Large intestine (tissue), 3 donors: Measurements from ENCODE around the gene DMRT1. TPM values are rescaled to one million over a fixed set of nuclear protein-coding genes. Genes with fewer than 3 reads are reported as not detected.

Experiments
- DNase-seq, 2 donors: peaks; one replicate each; pipeline versions ENCODE4 v3.0.0 to v3.0.0-alpha.2; 2013
- H3K27ac ChIP-seq: one replicate; pipeline ENCODE4 v1.5.1; 2013; ENCODE audit warnings: low read length
- H3K27me3 ChIP-seq: 2 replicates; pipeline ENCODE4 v1.6.1; 2013; ENCODE audit warnings: low read length; ENCODE audit not compliant: control insufficient read depth, insufficient read depth
- H3K36me3 ChIP-seq: 2 replicates; pipeline ENCODE4 v1.6.1; 2013; ENCODE audit warnings: low read length; ENCODE audit not compliant: control insufficient read depth, insufficient read depth
- H3K4me1 ChIP-seq: one replicate; pipeline ENCODE4 v1.6.1; 2013; ENCODE audit warnings: low read length; ENCODE audit not compliant: control insufficient read depth, insufficient read depth
- H3K4me3 ChIP-seq: one replicate; pipeline ENCODE4 v1.5.1; 2013; ENCODE audit warnings: low read length
- H3K9me3 ChIP-seq: one replicate; pipeline ENCODE4 v1.6.1; 2013; ENCODE audit warnings: mild to moderate bottlenecking, low read depth, low read length, moderate library complexity; ENCODE audit not compliant: control insufficient read depth
- WGBS: methylation state at CpG from one replicate; pipeline ENCODE4 v1.1.5; 2013; ENCODE audit warnings: low lambda C conversion rate; ENCODE audit not compliant: insufficient coverage; 5-methylcytosine and 5-hydroxymethylcytosine counted together
- polyA plus RNA-seq: library from polyadenylated mRNA; unstranded; fragments of 120-200 nt; gene quantifications from one replicate; pipeline ENCODE4 v1.2.1, GENCODE V29; 2013

The DMRT1 gene
- polyA plus RNA-seq, 1 donor, result not detected

DNA sequence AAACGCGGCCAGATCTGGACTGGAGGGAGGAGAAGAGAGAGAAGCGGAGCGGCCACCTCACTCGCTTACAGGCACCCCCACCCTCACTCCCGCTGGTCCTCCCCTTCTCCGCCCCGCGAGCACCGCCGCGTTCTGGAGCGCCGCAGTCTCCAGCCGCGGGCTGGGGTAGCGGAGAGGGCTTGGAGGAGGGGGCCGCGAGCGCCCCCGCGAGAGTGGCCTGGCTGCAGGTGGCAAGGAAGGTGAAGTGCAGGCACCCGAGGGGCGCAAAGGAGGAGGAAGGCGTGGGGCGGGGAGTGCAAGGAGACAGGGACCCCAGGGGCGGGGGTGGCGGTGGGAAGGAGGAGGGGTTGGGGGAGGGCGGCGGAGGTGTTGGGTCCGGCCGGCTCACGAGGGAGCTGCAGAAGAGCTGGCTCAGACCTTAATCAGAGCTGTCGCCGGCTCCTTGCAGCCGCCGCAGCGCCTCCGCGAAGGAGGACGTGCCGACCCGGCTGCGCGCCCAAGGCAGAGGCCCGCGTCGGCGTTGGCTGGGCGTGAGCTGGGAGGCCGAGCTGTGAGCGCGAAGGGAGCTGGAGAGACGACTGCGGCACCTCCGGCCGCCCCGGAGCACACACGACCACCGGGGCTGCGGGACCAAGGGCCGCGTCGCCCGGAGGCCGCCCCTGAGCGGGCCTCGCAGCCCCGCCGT is 134.9 kb downstream of the DMRT1 start, which contains the start of gene DMRT3:
DMRT3 (plus strand) TSS at position 398 of the 685 bp plus-strand sequence. CDS start 347 bp downstream, outside the sequence.
- H3K4me1 ChIP-seq, result peaks cover 11% of the 10 kb centered on the region
- H3K36me3 ChIP-seq, result no peaks in the 10 kb centered on the region
- peak in 1 of 2 donors; percentile 24 for DNase-seq
- no peak within 1 kb of the TSS for H3K27ac ChIP-seq
- peaks cover 6% of the 10 kb centered on the region for H3K9me3 ChIP-seq
- no CpG with 5 or more reads among the region's 70 CpGs for WGBS
- H3K4me3 ChIP-seq, result no peak within 1 kb of the TSS
- H3K27me3 ChIP-seq, result peaks cover 95% of the 10 kb centered on the region

DNA sequence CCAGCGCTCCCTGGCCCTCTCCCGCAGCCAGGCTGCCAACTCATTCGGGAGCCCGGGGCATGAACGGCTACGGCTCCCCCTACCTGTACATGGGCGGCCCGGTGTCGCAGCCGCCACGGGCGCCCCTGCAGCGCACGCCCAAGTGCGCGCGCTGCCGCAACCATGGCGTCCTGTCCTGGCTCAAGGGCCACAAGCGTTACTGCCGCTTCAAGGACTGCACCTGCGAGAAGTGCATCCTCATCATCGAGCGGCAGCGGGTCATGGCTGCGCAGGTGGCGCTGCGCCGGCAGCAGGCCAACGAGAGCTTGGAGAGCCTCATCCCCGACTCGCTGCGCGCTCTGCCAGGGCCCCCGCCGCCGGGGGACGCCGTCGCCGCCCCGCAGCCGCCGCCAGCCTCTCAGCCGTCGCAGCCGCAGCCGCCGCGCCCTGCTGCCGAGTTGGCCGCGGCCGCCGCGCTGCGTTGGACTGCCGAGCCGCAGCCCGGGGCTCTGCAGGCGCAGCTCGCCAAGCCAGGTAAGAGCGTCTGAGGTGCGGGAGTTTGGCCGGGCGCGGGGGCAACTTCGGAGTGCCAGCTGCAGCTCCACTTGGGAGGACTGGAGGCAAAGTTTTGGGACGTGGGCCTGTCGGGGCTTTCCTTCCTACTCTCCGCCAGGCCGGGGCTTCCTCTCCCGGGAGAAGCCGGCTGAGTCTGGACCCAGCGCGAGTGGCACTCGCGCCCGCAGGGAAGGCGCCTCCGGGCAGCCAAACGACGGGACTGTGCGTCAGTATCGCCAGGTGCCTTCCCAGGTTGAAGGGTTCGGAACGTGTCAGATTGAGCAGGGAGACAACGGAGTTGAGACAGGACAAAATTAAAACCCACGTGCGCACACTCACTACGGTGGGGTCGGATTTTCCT is 135.7 kb downstream of the DMRT1 start:
- Histone ChIP-seq H3K4me1 (peaks cover 8% of the 10 kb centered on the region), H3K4me3 (no peak overlapping the region), H3K27ac (no peak overlapping the region), H3K9me3 (no peaks in the 10 kb centered on the region), H3K36me3 (no peaks in the 10 kb centered on the region), H3K27me3 (peaks cover 95% of the 10 kb centered on the region)
- no CpG with 5 or more reads among the region's 92 CpGs for WGBS
- peak in 1 of 2 donors; percentile 24 for DNase-seq

DNA sequence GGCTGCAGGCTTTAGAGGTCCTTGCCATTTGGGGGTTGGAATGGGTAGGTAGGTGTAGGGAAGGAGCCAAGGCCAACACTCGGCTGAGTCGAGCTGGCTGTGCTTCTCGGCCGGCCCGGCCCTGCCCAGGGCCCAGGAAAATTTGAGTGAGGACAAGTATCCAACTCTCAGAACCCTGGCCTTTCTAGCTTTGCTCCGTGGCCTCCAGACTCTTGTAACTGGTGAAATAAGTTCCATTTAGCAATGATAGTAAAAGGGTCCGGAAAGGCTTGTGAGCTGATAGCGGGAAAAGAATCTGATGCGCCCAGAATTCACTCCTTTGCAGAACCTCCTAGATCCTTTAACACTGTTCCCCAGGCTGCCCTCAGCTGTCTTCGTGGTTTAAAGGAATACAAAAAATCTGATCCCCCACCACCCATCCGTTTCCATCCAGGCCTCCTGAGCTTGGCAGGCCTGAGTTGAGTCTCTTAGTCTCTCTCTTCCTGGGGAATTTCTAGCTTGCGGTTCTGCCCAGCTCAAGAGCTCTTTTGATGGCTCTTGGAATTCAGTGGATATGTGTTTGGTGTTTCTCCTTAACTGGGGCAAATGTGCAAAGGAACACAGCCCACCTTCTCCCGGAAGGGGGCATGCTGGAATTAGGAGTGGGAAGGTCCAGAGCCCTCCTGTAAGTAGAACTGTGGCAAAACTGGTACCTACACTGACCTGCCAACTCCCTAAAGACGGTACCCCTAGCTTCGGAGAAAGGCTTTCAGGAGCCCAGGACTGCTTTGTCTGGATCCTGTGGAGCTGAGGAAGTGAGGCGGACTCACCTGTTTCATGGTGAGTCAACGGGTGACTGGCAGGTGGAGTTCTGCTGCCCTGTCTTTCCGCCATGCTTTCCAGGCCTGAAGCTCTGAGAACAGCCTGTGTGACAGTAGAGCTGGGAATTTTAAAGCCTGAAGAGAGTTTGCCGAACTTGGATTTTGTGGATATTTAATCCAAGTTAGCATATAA is 136.6 kb downstream of the DMRT1 start:
- no peaks in the 10 kb centered on the region for H3K36me3 ChIP-seq
- no peak for DNase-seq
- WGBS, result no CpG with 5 or more reads among the region's 19 CpGs
- H3K9me3 ChIP-seq, result no peaks in the 10 kb centered on the region
- H3K27ac ChIP-seq, result no peak overlapping the region
- no peaks in the 10 kb centered on the region for H3K4me1 ChIP-seq
- H3K4me3 ChIP-seq, result no peak overlapping the region
- peaks cover 94% of the 10 kb centered on the region for H3K27me3 ChIP-seq

DNA sequence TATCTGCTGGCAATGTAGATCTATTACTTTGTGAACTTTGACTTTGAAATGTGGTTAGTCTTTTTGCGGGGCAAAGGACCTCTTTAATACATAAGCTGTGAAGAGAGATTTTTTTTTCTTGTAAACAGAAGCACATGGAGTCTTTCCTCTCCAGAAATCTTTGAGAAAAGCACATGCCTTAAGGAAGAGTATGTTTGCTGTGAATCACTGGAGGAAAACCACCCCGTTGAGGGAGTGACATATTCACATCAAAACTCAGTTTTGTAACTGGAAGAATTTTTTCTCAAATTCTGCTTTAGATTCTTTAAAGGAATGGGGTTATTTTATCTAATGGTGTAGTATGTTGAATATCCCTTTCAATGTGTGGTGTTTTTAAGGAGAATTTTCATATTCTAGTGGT is 138.5 kb downstream of the DMRT1 start:
- Histone ChIP-seq H3K27ac (no peak overlapping the region), H3K4me3 (no peak overlapping the region), H3K9me3 (no peaks in the 10 kb centered on the region), H3K27me3 (peaks cover 86% of the 10 kb centered on the region), H3K36me3 (no peaks in the 10 kb centered on the region), H3K4me1 (no peaks in the 10 kb centered on the region)
- WGBS, result 0% methylated on average over 1 of the region's 2 CpGs
- no peak for DNase-seq

DNA sequence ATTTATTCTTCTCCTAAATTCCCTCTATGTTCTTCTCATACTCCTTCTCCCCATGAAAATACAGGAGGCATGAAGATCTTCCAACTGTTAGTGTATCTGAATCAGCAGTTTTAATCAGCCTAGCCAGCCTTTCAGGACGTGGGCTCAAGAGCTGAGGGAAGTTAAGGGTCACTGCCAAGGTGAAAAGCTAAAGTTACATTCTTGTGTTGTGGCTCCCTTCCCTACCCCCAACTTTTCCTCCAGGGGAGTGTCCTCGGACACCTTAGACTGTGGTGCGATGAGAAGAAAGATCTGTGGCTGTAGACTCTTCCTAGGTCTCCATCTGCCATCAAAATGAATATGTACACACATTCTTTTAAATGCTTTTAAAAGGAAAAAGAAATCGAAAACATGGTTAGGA is 139.1 kb downstream of the DMRT1 start:
- Histone ChIP-seq H3K9me3 (no peaks in the 10 kb centered on the region), H3K27me3 (peaks cover 81% of the 10 kb centered on the region), H3K4me1 (no peaks in the 10 kb centered on the region), H3K36me3 (no peaks in the 10 kb centered on the region), H3K4me3 (no peak overlapping the region), H3K27ac (no peak overlapping the region)
- no peak for DNase-seq
- 17% methylated on average over 1 of the region's 4 CpGs for WGBS

DNA sequence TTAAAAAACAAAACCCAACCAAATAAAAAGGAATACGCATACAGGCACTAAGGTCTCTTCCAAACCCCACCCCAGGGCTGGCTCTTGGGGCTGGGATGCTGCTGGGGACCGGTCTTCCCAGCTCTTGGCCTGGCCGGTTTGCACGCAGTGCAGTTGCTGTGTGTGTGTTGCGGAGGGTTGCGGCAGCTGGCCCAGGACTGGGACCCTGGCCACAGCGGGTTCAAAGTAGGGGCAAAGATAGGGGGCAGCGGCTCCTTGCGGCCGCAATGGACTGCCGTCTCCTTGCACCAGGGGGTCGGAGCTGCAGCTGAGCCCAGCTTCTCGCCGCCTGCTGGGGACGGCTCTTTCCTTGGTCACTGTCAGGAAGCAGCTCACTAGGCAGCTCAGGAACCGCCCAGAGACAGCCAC is 140.0 kb downstream of the DMRT1 start:
- WGBS, result no CpG with 5 or more reads among the region's 16 CpGs
- H3K9me3 ChIP-seq, result no peaks in the 10 kb centered on the region
- no peak overlapping the region for H3K4me3 ChIP-seq
- no peaks in the 10 kb centered on the region for H3K36me3 ChIP-seq
- H3K4me1 ChIP-seq, result no peaks in the 10 kb centered on the region
- H3K27me3 ChIP-seq, result peaks cover 81% of the 10 kb centered on the region
- no peak for DNase-seq
- H3K27ac ChIP-seq, result no peak overlapping the region

DNA sequence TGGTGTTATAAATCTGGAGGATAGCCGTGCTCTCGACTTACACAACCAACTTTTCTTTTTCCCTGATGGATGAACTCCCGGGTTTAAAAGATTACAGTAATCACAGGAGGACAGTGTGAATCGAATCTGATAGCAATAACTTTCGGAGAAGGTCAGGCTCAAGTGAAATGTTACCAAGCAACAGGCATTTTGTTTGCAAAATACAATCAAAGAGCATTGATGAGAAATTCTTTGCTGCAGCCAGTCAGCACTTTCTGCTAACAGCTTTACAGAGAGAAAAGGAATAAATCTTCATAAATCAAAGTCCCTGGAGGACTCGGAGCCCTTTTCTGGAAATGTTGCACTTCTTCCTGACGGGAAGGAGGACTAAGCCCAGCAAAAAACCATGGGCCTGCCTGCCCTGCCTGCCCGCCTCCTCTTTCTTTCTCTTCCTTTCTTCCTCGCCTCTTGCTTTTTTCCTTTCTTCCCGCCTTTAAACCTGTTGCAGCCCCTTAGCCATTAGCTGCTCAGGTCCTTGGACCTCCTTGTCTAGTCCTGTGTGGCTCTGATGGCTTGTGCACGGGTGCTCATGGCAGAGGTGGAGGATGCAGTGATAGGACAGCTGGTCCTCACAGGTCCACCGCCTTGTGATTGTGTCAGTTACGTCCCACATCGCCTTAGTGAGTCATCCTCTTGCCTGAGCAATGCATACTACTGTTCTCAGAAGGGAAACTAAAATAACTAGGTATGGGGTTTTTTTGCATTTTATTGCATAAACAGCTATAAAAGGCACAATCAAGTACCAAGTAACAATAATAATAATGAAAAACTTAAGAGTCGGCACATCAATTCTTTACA is 141.1 kb downstream of the DMRT1 start:
- H3K27ac ChIP-seq, result no peak overlapping the region
- 53% methylated on average over 4 of the region's 15 CpGs for WGBS
- no peaks in the 10 kb centered on the region for H3K36me3 ChIP-seq
- no peak for DNase-seq
- no peaks in the 10 kb centered on the region for H3K9me3 ChIP-seq
- H3K27me3 ChIP-seq, result peaks cover 73% of the 10 kb centered on the region
- H3K4me1 ChIP-seq, result no peaks in the 10 kb centered on the region
- no peak overlapping the region for H3K4me3 ChIP-seq

DNA sequence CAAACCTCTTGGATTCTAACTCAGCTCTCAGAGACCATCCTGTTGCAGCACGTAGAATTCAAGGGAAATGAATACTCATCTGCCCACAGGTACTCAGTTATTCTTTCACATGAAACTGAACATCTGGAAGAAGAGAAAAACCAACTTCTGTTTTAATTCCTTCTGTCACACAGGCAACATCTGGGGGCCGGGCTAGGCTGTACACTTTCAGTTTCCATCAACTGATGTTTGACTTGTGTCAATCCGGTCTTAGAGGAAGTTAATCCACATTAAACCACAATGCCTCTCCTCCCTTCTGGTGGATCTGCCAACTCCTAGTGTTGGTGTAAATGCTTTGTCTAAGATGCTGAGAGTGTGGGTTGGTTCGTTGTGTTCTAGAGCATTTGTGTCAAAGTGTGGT is 152.5 kb downstream of the DMRT1 start:
- no peak overlapping the region for H3K27ac ChIP-seq
- H3K27me3 ChIP-seq, result peaks cover 17% of the 10 kb centered on the region
- H3K4me1 ChIP-seq, result no peaks in the 10 kb centered on the region
- peaks cover 4% of the 10 kb centered on the region for H3K9me3 ChIP-seq
- no CpG with 5 or more reads among the region's 4 CpGs for WGBS
- no peak overlapping the region for H3K4me3 ChIP-seq
- no peaks in the 10 kb centered on the region for H3K36me3 ChIP-seq
- DNase-seq, result no peak

DNA sequence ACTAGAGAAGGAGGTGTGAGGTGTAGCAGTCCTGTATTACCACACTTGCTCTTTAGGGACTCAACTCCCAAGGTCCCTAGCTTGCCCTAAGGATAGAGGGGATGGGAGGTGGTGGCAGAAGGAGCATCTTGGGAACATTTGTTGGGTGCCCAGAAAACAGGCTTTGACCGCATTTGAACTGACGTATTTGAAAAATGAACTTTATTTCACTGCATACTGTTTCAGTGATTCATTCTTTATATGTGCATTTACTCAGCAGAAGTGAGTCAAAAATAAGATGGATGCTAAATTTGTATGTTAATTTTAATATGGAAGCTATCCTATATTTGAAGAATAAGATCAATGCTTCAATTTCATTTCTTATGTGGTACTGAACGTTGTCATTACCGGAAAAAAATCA is 153.7 kb downstream of the DMRT1 start:
- no peaks in the 10 kb centered on the region for H3K36me3 ChIP-seq
- no CpG with 5 or more reads among the region's 4 CpGs for WGBS
- no peak overlapping the region for H3K4me3 ChIP-seq
- H3K9me3 ChIP-seq, result peaks cover 4% of the 10 kb centered on the region
- peaks cover 10% of the 10 kb centered on the region for H3K27me3 ChIP-seq
- H3K4me1 ChIP-seq, result no peaks in the 10 kb centered on the region
- H3K27ac ChIP-seq, result no peak overlapping the region
- DNase-seq, result no peak
